Endothelial cell (in vitro differentiated cells): ENCODE results near the gene KIF6. TPM values are rescaled to one million over a fixed set of nuclear protein-coding genes. Genes with fewer than 3 reads are reported as not detected.

Source experiments
- DNase-seq: peaks from one replicate; pipeline ENCODE4 v3.0.0; 2021; ENCODE audit warnings: low spot score
- H3K27ac Mint-ChIP-seq: one replicate; pipeline ENCODE4 v1.8.0; 2021; ENCODE audit warnings: mixed read lengths, inconsistent platforms; ENCODE audit not compliant: unreplicated experiment
- H3K27me3 Mint-ChIP-seq: one replicate; pipeline ENCODE4 v1.8.0; 2021; ENCODE audit warnings: mild to moderate bottlenecking, moderate library complexity, mixed read lengths, inconsistent platforms; ENCODE audit not compliant: unreplicated experiment
- H3K36me3 Mint-ChIP-seq: one replicate; pipeline ENCODE4 v1.8.0; 2021; ENCODE audit warnings: mild to moderate bottlenecking, low read depth, mixed read lengths, inconsistent platforms; ENCODE audit not compliant: unreplicated experiment
- H3K4me1 Mint-ChIP-seq: one replicate; pipeline ENCODE4 v1.8.0; 2021; ENCODE audit warnings: mild to moderate bottlenecking, mixed read lengths, inconsistent platforms; ENCODE audit not compliant: unreplicated experiment
- H3K4me3 Mint-ChIP-seq: one replicate; pipeline ENCODE4 v1.8.0; 2021; ENCODE audit warnings: mild to moderate bottlenecking, mixed read lengths, inconsistent platforms; ENCODE audit not compliant: unreplicated experiment
- H3K9me3 Mint-ChIP-seq: one replicate; pipeline ENCODE4 v1.8.0; 2021; ENCODE audit warnings: mixed read lengths, inconsistent platforms; ENCODE audit not compliant: unreplicated experiment
- CTCF ChIP-seq: fragments of 200-600 bp; sonication (generic); IDR thresholded peaks from one replicate; pipeline ENCODE4 v1.5.0; 2021; ENCODE audit warnings: antibody characterized with exemption; ENCODE audit not compliant: unreplicated experiment
- long read RNA-seq: library from polyadenylated mRNA; unstranded; transcript quantifications from one replicate; pipeline ENCODE4 v2.0.0, GENCODE V29; 2020; ENCODE audit not compliant: unreplicated experiment
- total RNA-seq: library from RNA; stranded (reverse); fragmentation: NEBNext Ultra II Directional; extraction: Animal tissue kit (Norgen Biotek cat#: 25700); gene quantifications from one replicate; pipeline ENCODE4 v1.2.1, GENCODE V29; 2021; ENCODE audit not compliant: unreplicated experiment

KIF6 gene
- total RNA-seq, result 0.46 TPM
- long read RNA-seq, result 0 reads

GRCh38 chr6:39724787-39725631 lies at the start of gene KIF6:
Gene KIF6 (minus strand): TSS chr6:39725408. CDS start chr6:39725310, 98 bp downstream.
- no peak for TF ChIP-seq CTCF
- peak within 1 kb of the TSS; percentile 91 for H3K27ac Mint-ChIP-seq
- DNase-seq, result peak; percentile 86
- H3K4me1 Mint-ChIP-seq, result no peaks in the 10 kb centered on the region
- peak within 1 kb of the TSS; percentile 99 for H3K4me3 Mint-ChIP-seq
- H3K9me3 Mint-ChIP-seq, result no peaks in the 10 kb centered on the region
- H3K27me3 Mint-ChIP-seq, result no peaks in the 10 kb centered on the region
- H3K36me3 Mint-ChIP-seq, result no peaks in the 10 kb centered on the region

GRCh38 chr6:39773782-39774181 lies 48.6 kb upstream of the KIF6 start:
- Mint-ChIP-seq H3K9me3 (no peaks in the 10 kb centered on the region), H3K36me3 (no peaks in the 10 kb centered on the region), H3K27me3 (no peaks in the 10 kb centered on the region), H3K27ac (no peak overlapping the region), H3K4me3 (no peak overlapping the region), H3K4me1 (no peaks in the 10 kb centered on the region)
- no peak for TF ChIP-seq CTCF
- no peak for DNase-seq

GRCh38 chr6:39772559-39773273 lies 47.5 kb upstream of the KIF6 start:
- no peaks in the 10 kb centered on the region for H3K4me1 Mint-ChIP-seq
- no peak overlapping the region for H3K27ac Mint-ChIP-seq
- no peaks in the 10 kb centered on the region for H3K9me3 Mint-ChIP-seq
- no peaks in the 10 kb centered on the region for H3K27me3 Mint-ChIP-seq
- no peaks in the 10 kb centered on the region for H3K36me3 Mint-ChIP-seq
- no peak for DNase-seq
- H3K4me3 Mint-ChIP-seq, result no peak overlapping the region
- no peak for TF ChIP-seq CTCF

- DNase-seq, result no peak
- Mint-ChIP-seq H3K27ac (no peak overlapping the region), H3K36me3 (no peaks in the 10 kb centered on the region), H3K4me1 (no peaks in the 10 kb centered on the region), H3K9me3 (no peaks in the 10 kb centered on the region), H3K4me3 (no peak overlapping the region), H3K27me3 (no peaks in the 10 kb centered on the region)
- no peak for TF ChIP-seq CTCF
These were observed 45.2 kb upstream of the KIF6 start for GRCh38 chr6:39770446-39770845.

- Mint-ChIP-seq H3K9me3 (no peaks in the 10 kb centered on the region), H3K27ac (no peak overlapping the region), H3K4me1 (no peaks in the 10 kb centered on the region), H3K36me3 (no peaks in the 10 kb centered on the region), H3K4me3 (no peak overlapping the region), H3K27me3 (peaks cover 4% of the 10 kb centered on the region)
- no peak for DNase-seq
- TF ChIP-seq CTCF, result no peak
These were observed 43.8 kb upstream of the KIF6 start for GRCh38 chr6:39769012-39769411.
